ENCODE results near the gene CCDC171.

- TF ChIP-seq CTCF (IDR thresholded peaks at IDR 0.05; ENCODE audit: poor library complexity, severe bottlenecking) (no peak), POLR2AphosphoS5 (IDR thresholded peaks at IDR 0.05) (no peak), TAF1 (IDR thresholded peaks at IDR 0.05; ENCODE audit: low read depth) (no peak), SMC3 (conservative IDR thresholded peaks at IDR 0.05; ENCODE audit: poor library complexity) (no peak)
Measured at GRCh38 chr9:15725953-15726352, 173.1 kb downstream of the CCDC171 start.
